HepG2 (cell line): Measurements from ENCODE around the gene RBM12. TPM values are rescaled to one million over a fixed set of nuclear protein-coding genes. Genes with fewer than 3 reads are reported as not detected.

Experiments
- ARID4A ChIP-seq: sonication (generic); formaldehyde crosslinking; IDR thresholded peaks from 2 replicates; pipeline ENCODE4 v1.5.0; 2020; ENCODE audit warnings: mild to moderate bottlenecking, missing genetic modification reagents, borderline replicate concordance
- CCAR2 ChIP-seq: fragments of 200-400 bp; formaldehyde crosslinking; optimal IDR thresholded peaks from 2 replicates; pipeline ENCODE3; 2018; ENCODE audit warnings: low read depth, mild to moderate bottlenecking, low read length, moderate library complexity
- KDM5B ChIP-seq: sonication (generic); formaldehyde crosslinking; IDR thresholded peaks from 2 replicates; pipeline ENCODE4 v1.4.0; 2020; ENCODE audit warnings: missing genetic modification reagents, mild to moderate bottlenecking, borderline replicate concordance
- NCOA5 ChIP-seq: sonication (generic); formaldehyde crosslinking; IDR thresholded peaks from 2 replicates; pipeline ENCODE4 v1.4.0; 2020; ENCODE audit warnings: missing genetic modification reagents
- PCBP2 ChIP-seq: fragments of 200-400 bp; formaldehyde crosslinking; optimal IDR thresholded peaks from 2 replicates; pipeline ENCODE3; 2018; ENCODE audit warnings: low read length, low read depth; ENCODE audit not compliant: poor library complexity, severe bottlenecking
- RBFOX2 ChIP-seq: fragments of 200-400 bp; formaldehyde crosslinking; IDR thresholded peaks from 2 replicates; pipeline ENCODE4 v1.6.1; 2017; ENCODE audit warnings: low read depth, mild to moderate bottlenecking, low read length
- RXRB ChIP-seq: IDR thresholded peaks from 2 replicates; pipeline ENCODE4 v1.6.1; 2016; ENCODE audit warnings: borderline replicate concordance, missing genetic modification reagents, missing compliant biosample characterization
- SKI ChIP-seq: fragments of 450-650 bp; IDR thresholded peaks from one replicate; pipeline ENCODE4 v1.6.1; 2018; ENCODE audit warnings: mild to moderate bottlenecking; ENCODE audit not compliant: partially characterized antibody
- SOX13 ChIP-seq, 3 experiments: fragments of 450-650 bp in 1 of 3; sonication (generic) in 1 of 3; formaldehyde crosslinking in 1 of 3; IDR thresholded peaks in 2 of 3; conservative IDR thresholded peaks in 1 of 3; 2 replicates each; pipeline versions ENCODE4 v1.5.0 to v1.6.1; 2016 to 2020; ENCODE audit warnings: antibody characterized with exemption in 1 of 3, mild to moderate bottlenecking in 1 of 3, missing compliant biosample characterization in 1 of 3, missing genetic modification reagents in 1 of 3, moderate library complexity in 1 of 3
- YEATS4 ChIP-seq: sonication (generic); formaldehyde crosslinking; IDR thresholded peaks from 2 replicates; pipeline ENCODE4 v1.4.0; 2020; ENCODE audit warnings: missing genetic modification reagents, borderline replicate concordance
- ZBTB1 ChIP-seq: sonication (generic); formaldehyde crosslinking; IDR thresholded peaks from 2 replicates; pipeline ENCODE4 v1.4.0; 2020; ENCODE audit warnings: missing genetic modification reagents, borderline replicate concordance
- ZNF280D ChIP-seq: sonication (generic); formaldehyde crosslinking; IDR thresholded peaks from 2 replicates; pipeline ENCODE4 v1.5.1; 2020; ENCODE audit warnings: mild to moderate bottlenecking, missing genetic modification reagents
- ZNF350 ChIP-seq: sonication (generic); formaldehyde crosslinking; IDR thresholded peaks from 2 replicates; pipeline ENCODE4 v1.4.0; 2020; ENCODE audit warnings: mild to moderate bottlenecking, low read depth, missing genetic modification reagents, borderline replicate concordance
- ZNF597 ChIP-seq: sonication (generic); formaldehyde crosslinking; IDR thresholded peaks from 2 replicates; pipeline ENCODE4 v1.5.0; 2020; ENCODE audit warnings: missing genetic modification reagents
- ZNF703 ChIP-seq: sonication (generic); formaldehyde crosslinking; IDR thresholded peaks from 2 replicates; pipeline ENCODE4 v1.5.1; 2020; ENCODE audit warnings: missing genetic modification reagents, mild to moderate bottlenecking, moderate library complexity, borderline replicate concordance
- ZNF772 ChIP-seq: sonication (generic); formaldehyde crosslinking; IDR thresholded peaks from 2 replicates; pipeline ENCODE4 v1.5.0; 2020; ENCODE audit warnings: mild to moderate bottlenecking, missing genetic modification reagents
- ZUFSP ChIP-seq: sonication (generic); formaldehyde crosslinking; IDR thresholded peaks from 2 replicates; pipeline ENCODE4 v1.9.0; 2021; ENCODE audit warnings: missing genetic modification reagents, mild to moderate bottlenecking, borderline replicate concordance
- polyA plus RNA-seq, 8 experiments: library from polyadenylated mRNA; depleted of rRNA in 3 of 8; stranded (reverse) in 7 of 8; unstranded in 1 of 8; fragments of >200 nt; fragmentation: Illumina TruSeq in 4 of 8; extraction: Trizol in 4 of 8; gene quantifications; 2 replicates each; pipeline versions ENCODE4 v1.2.1 to v1.2.3, GENCODE V29; 2011 to 2016; ENCODE audit warnings: low read depth in 4 of 8, missing spikeins in 1 of 8, mixed read lengths in 1 of 8; ENCODE audit not compliant: insufficient read depth in 1 of 8
- total RNA-seq, 5 experiments: library from RNA; depleted of rRNA; stranded (reverse); fragments of >200 nt; fragmentation: Illumina TruSeq; extraction: Trizol; gene quantifications; 2 replicates each; pipeline ENCODE4 v1.2.3, GENCODE V29; 2016; ENCODE audit warnings: low read depth in 1 of 5

Gene RBM12
- total and polyA plus RNA-seq, 2 of the 13 experiments (the other 11 are each of a cell fraction or from before 2014, with no cell fraction given) = 97.9 to 104 TPM

- TF ChIP-seq ZUFSP (no peak), NCOA5 (CRISPR knock-in tag) (no peak), YEATS4 (no peak), KDM5B (CRISPR knock-in tag) (no peak), RBFOX2 (peak; percentile 81), RXRB (CRISPR knock-in tag) (no peak; the same call in 1 of the 2 replicates), ARID4A (CRISPR knock-in tag) (no peak), CCAR2 (no peak), ZNF703 (no peak), ZNF280D (CRISPR knock-in tag) (no peak), ZNF350 (CRISPR knock-in tag) (no peak), SKI (no peak), PCBP2 (no peak), ZNF597 (CRISPR knock-in tag) (no peak), SOX13 (IDR thresholded peaks at IDR 0.05) (no peak), SOX13 (CRISPR knock-in tag; conservative IDR thresholded peaks at IDR 0.05 in 1 of 2, IDR thresholded peaks at IDR 0.05 in 1 of 2) (peak in 1 of 2 experiments; percentile 52; a peak in 1 of 4 replicates), ZNF772 (CRISPR knock-in tag) (no peak), ZBTB1 (CRISPR knock-in tag) (no peak)
Observed at GRCh38 chr20:35702824-35703695, 38.4 kb upstream of the RBM12 start (continued).
